IPS-18c (cell line): Measurements from ENCODE around the gene ABCC1.
"Not testable (repeated sequence)": the region's sequence is repeated elsewhere in the genome, so short reads cannot be mapped to it uniquely, and the experiment has no call there.

Experiments
- H3K4me3 ChIP-seq: 2 replicates; pipeline ENCODE4 v1.7.0; 2013; ENCODE audit warnings: low read depth, mild to moderate bottlenecking, low read length, moderate library complexity; ENCODE audit not compliant: insufficient read depth
- H3K9me3 ChIP-seq: one replicate; pipeline ENCODE4 v1.6.1; 2013; ENCODE audit warnings: mild to moderate bottlenecking, low read length, moderate library complexity; ENCODE audit not compliant: control insufficient read depth, insufficient read depth

Gene ABCC1

DNA sequence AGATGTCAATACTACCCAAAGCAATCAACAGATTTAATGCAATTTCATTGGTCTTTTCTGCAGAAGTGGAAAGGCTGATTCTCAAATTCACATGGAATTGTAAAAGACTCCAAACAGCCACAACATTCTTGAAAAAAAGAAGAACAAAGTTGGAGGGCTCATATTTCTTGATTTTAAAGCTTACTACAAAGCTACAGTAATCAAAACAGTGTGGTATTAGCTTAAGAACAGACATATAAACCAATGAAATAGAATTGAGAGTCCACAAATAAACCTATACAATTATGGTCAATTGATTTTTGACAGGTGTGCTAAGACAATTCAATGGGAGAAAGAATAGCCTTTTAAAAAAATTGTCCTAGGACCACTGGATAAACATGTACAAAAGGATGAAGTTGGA is 14.4 kb upstream of the ABCC1 start:
- no peaks in the 10 kb centered on the region for H3K9me3 ChIP-seq
- no peak overlapping the region for H3K4me3 ChIP-seq

DNA sequence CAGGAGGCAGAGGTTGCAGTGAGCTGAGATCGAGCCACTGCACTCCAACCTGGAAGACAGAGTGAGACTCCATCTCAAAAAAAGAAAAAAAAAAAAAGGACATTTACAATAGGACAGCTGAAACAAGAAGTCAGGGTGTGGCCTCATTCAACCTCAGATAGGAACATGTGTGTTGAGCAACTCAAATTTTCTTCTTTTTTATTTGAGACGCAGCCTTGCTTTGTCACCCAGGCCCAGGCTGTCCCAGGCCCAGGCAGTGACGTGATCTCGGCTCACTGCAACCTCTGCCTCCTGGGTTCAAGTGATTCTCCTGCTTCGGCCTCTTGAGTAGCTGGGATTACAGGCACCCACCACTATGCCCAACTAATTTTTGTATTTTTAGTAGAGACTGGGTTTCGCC is 12.6 kb upstream of the ABCC1 start:
- H3K4me3 ChIP-seq, H3K9me3 ChIP-seq: not testable (repeated sequence)

DNA sequence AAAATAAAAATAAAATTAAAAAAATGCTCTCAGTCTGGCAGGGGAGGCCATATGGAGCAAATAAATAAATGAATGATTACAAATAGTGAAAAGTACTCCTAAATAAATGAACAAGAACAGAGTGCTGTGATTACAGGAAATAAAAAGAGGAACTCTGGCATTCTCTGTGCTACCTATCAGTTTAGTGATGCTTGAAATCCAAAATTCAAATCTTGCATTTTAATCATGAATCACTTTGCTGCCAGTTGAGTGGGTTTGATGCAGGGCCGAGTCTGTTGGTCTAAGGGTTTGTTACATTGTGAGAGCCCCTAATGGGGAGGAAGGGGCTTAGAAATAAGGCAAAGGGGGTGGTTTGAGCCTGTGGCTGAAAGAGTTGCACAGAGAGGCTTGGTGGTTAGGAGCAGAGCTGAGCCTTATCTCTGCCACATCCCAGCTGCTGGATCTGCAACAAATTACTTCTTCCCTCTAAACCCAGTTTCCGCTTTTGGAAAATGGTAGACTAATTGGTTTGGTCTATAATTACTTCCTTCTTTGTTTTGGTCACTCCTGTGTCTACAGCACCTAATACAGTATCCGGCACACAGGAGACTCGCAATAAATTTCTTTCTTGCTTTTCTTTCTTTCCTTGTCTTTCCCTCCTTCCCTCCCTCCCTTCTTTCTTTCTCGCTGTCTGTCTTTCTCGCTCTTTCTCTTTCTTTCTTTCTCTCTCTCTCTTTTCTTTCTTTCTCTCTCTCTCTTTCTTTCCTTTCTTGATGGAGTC is 6.3 kb upstream of the ABCC1 start:
- no peaks in the 10 kb centered on the region for H3K9me3 ChIP-seq
- no peak overlapping the region for H3K4me3 ChIP-seq

DNA sequence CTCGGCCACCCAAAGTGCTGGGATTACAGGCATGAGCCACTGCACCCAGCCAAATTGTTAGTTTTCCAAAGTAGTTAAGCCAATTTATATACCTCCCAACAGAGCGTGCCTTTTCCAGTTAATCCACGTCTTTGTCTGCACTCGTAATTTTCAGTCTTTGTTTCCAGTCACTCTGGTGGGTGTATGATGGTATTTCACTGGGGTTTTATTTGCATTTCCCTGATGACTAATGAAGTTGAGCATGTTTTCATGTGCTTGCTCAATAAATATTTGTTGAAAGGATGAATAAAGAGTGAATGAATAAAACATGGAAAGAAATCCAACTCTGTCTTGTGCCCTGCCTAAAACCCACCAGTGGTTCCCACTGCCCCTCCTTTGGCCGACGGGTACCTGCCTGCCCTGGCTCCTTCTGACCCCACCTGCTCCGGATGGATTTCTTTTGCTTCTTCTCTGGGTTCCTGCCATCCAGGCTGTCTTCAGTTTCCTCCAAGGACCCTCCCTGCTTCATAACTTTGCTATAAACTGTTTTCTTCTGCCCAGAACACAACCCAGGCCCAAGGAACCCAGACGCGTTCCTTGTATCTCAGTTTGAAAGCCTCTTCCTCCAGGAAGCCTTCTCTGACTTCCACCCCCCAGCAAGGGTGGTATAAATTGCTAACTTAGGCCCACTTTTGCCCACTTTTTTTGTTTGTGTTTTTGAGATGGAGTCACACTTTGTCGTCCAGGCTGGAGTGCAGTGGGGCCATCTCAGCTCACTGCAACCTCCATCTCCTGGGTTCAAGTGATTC is 3.0 kb upstream of the ABCC1 start:
- no peak overlapping the region for H3K4me3 ChIP-seq
- H3K9me3 ChIP-seq = no peaks in the 10 kb centered on the region

DNA sequence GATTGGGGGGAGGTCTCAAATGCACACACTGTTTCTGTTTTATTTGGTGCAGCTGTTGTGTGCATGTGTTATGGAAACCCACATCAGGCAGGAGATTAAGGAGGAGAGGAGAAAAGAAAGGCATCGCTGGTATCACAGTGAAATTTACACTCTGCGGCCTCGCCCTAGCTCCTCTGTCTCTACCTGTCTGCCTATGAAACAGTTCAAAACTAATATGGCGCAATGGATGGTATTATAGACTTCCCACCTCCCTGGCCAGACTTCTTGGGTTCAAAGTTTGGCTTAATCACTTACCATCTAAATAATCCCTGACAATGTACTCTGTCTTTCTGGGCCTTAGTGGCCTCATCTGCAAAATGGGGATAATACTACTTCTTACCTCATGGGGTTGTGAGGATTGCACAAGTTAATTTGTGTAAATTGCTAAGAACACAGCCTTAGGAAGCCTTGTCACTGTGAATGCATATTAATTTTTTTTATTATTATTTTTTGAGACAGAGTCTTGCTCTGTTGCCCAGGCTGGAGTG is 1.4 kb upstream of the ABCC1 start:
- no peak overlapping the region for H3K4me3 ChIP-seq
- H3K9me3 ChIP-seq = no peaks in the 10 kb centered on the region

DNA sequence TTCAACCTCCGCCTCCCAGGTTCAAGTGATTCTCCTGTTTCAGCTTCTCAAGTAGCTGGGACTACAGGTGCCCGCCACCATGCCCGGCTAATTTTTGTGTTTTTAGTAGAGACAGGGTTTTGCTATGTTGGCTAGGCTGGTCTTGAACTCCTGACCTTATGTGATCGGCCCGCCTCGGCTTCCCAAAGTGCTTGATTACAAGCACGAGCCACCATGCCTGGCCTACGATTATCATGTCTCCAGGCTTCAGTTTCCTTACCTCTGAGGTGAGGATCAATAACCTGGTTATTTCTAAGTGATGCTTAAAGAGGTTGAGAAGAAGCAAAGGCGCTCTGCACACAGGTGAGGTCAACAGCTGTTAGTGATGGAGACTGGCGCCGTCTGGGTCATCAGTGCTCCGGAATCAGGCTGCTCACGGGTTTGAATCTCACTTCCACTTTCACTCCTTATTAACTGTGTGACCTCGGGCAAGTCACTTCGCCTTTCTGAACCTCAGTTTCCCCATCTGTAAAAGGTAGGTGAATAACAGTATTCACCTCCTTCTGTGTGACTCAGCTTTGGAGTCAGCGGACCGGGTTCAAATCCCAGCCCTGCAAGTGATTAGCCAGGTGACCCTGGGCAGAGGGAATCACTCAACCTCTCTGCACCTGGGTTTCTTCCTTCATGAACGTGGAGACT is 745 bp upstream of the ABCC1 start:
- H3K9me3 ChIP-seq = no peaks in the 10 kb centered on the region

DNA sequence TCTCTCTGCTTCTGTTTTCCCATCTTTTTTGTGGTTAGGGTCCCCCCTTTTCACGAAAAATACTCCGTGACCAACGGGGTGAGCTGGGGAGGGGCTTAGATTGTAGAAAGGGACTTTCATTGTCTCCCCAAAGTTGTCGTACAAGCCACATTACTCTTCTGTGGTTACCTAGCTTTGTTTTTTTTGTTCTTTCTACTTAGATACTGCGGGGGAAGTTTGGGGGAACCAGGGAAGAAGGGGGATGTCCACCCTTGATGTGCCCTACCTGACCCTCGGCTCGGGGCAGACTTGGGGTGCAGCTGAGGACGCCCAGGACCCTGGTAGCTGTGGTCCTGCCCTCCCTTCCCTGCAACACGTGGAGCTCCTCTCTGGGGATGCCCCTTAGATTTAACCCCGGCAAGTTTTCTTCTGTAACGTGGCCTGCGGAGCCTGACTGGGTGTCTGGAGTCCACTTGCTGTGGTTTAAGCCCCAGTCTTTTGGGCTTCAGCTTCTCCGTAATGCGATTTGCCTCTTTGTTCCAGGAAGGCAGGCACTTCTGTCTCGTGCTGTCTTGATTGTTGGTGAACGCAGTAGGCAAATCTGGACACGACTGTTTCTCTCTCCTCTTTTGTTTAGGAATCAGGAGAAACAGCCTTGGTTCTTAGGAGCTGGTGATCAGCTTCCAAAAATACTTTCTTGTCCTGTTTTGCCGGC is 892 bp downstream of the ABCC1 start:
- H3K9me3 ChIP-seq = no peaks in the 10 kb centered on the region
- peak overlapping the region; percentile 78 for H3K4me3 ChIP-seq

More for the DNA sequence above, 745 bp upstream of the ABCC1 start:
- H3K4me3 ChIP-seq = peak overlapping the region; percentile 65; the same call in 1 of the 2 replicates

DNA sequence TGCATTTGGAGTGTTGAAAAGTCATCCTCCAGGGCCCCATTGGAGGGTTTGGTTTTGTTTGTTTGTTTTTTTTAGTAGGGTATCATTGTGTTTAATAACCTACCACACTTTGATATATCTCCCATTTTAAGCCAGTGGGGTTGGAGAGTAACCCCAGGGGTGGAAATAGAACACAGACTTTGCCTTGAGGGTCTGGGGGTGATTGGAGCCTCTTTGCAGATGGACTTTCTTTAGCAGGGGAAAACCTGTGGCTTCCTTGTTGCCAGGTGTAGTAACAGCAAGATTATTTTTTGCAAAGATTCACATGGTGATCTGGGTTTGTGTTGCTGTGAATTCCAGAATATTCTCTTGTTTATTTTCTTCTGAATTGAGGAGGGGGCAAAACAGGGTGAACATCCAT is 1.5 kb downstream of the ABCC1 start:
- Histone ChIP-seq H3K4me3 (peak overlapping the region; percentile 78), H3K9me3 (no peaks in the 10 kb centered on the region)

DNA sequence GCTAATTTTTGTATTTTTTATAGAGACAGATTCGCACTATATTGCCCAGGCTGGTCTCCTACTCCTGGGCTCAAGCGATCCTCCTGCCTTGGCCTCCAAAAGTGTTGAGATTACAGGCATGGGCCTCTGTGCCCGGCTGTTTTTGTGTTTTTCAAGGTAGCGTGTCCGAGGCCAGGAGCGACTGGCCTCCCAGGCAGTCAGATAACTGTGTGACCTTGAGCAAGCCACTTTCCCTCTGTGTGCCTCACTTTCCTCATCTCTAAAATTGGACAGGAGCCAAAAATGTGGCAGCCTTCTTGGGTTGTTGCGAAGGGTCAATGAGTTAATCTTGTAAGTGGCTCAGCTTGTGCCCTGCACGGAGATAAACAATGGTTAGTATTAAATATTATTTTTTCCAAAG is 2.4 kb downstream of the ABCC1 start:
- no peaks in the 10 kb centered on the region for H3K9me3 ChIP-seq
- H3K4me3 ChIP-seq = no peak overlapping the region

DNA sequence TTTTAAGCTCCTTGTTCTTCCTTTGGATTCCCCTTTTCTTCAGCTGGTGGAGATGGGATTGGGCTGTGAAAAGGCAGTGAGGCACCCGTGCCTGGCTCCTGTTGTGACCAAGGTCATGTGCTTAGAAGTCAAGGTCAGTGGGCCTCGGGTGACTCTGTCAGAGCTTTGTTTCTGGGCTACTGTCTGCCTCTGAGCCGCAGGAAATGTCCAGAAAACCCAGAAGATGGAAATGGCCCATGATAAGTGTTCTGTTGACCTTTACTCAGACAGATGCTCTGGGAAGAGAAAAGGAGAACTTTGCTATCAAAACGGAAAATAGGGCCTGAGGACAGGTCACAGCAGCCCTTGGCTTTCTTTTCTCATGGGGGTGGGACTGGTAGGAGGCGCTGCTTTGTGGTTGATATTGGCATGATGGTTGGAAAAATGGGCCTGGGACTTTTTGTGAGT is 2.9 kb downstream of the ABCC1 start:
- no peak overlapping the region for H3K4me3 ChIP-seq
- H3K9me3 ChIP-seq = no peaks in the 10 kb centered on the region

DNA sequence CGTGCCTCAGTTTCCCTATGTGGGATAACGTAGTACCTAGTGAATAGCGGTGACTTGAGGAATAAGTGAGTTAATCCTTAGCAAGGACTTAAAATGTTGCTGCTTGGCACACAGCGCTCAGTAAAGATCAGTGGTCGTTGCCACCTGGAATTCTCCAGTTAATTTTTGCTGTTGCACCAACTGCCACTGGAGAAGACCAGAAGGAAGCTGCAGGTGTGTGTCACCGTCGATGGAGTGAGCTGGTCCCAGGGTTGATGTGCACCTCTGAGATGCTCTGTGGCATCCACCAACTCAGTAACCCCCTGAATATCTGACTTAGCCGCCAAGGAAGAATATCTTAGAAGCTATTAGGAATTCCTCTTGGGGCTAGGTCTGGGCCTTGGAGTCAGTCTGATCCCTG is 4.1 kb downstream of the ABCC1 start:
- H3K4me3 ChIP-seq = no peak overlapping the region
- no peaks in the 10 kb centered on the region for H3K9me3 ChIP-seq

DNA sequence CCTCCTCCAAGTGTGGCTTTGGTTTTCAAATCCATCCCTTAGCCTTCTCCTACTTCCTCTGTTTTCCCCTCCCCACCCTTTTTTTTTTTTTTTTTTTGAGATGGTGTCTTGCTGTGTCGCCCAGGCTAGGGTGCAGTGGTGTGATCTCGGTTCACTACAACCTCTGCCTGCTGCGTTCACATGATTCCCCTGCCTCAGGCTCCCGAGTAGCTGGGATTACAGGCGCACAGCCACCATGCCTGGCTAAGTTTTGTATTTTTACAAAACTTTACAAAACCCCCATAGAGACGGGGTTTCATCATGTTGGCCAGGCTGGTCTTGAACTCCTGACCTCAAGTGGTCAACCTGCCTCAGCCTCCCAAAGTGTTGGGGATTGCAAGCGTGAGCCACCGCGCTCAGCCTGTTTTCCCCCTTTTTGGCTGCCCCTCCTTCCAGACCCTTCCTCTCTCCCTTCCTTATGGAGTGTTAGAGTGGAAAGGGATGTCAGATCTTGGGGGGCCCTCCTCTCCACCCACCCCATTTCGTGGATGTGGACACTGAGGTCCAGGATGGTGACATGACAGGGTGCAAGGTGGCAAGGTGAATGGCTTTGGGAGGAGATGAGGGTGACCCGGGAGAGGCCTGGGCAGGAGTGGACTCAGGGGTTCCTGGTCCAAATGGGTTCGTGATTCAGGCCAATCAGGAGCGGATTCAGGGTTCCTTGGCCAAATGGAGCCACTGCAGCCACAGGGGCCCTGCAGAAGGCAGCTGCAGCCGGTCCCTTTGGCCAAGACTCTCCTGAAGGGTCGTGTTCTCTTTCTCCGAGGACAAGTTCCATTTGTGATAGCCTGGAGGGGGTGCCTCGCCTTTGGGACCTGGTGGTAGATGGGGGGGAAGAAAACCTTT is 4.8 kb downstream of the ABCC1 start:
- H3K9me3 ChIP-seq = no peaks in the 10 kb centered on the region
- no peak overlapping the region for H3K4me3 ChIP-seq

DNA sequence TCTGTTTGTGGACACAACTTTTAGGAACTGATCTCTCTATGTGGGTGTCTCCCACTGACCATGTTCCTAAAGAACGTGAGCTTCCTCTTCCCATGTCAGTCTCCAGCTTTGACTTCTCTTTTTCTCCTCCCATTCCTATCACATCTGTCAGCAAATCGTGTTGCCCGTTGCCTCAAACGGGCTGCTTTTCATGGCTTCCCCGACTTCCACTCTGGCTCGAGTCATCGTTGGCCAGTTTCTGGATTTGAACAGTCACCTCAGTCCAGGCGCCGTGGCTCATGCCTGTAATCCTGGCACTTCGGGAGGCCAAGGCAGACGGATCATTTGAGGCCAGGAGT is 5.4 kb downstream of the ABCC1 start:
- Histone ChIP-seq H3K4me3 (no peak overlapping the region), H3K9me3 (no peaks in the 10 kb centered on the region)

DNA sequence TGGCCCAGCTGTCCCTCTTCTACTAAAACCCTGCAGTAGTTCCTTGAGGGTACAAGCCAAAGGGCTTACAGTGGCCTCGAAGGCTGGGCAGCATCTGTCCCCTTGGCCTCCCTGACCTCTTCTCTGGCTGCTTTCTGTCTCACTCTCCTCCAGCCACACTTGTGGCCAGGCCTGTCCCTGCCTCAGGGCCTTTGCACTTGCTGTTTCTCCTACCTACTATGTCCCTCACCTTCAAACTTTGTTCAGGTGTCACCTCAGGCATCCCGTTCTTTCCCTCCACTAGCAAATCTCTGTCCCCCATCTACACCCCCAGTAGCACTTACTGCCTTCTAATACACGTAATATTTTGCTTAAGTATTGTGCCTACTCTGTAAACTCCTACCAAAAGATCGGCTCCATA is 6.0 kb downstream of the ABCC1 start:
- Histone ChIP-seq H3K4me3 (no peak overlapping the region), H3K9me3 (no peaks in the 10 kb centered on the region)

DNA sequence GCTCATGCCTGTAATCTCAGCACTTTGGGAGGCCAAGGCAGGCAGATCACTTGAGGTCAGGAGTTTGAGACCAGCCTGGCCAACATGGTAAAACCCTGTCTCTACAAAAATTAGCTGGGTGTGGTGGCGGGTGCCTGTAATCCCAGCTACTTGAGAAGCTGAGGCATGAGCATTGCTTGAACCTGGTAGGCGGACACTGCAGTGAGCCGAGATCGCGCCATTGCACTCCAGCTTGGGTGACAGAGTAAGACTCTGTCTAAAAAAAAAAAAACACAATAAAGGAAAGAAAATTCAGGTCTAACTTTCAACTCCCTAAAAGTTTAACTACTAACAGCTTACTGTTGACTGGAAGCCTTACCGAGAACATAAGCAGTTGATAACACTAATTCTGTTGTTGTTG is 6.7 kb downstream of the ABCC1 start:
- H3K9me3 ChIP-seq, H3K4me3 ChIP-seq: not testable (repeated sequence)

DNA sequence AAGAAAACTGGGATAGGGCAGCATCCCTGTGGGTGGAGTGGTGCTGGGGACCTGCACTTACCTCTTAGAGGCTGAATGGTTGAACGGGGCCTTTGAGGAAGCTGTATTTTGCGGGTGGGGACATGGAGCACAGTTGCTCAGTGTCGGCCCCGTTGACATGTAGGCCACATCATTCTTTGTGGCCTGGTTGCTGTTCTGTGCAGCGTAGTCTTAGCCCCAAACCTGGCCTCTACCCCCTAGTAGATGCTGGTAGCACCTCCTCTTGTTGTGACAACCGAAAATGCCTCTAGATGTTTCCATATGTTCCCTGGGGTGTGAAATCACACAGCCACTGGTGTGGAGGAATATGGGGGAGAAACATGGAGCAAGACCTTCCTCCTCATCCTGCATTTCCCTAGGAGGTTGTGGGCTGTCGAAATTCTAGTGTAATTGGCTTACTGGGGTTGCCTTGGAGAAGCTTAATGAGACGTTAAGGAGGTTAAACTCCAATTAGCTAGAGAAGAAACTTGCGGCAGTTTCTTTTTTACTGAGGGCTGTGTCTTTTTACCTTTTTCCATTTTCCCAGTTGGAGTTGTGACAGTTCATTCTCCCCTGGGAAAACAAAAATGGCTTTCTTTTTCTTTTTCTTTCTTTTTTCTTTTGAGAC is 9.4 kb downstream of the ABCC1 start:
- Histone ChIP-seq H3K9me3 (peaks cover 7% of the 10 kb centered on the region), H3K4me3 (no peak overlapping the region)
